Muscle of back (tissue), 11 donors: Measurements from ENCODE around the gene DDIT4. TPM values are rescaled to one million over a fixed set of nuclear protein-coding genes. Genes with fewer than 3 reads are reported as not detected.
"Not testable (repeated sequence)": the region's sequence is repeated elsewhere in the genome, so short reads cannot be mapped to it uniquely, and the experiment has no call there.

Source experiments
- DNase-seq, 3 donors: peaks; one replicate each; pipeline versions ENCODE4 v3.0.0 to v3.0.0-alpha.2; 2013
- polyA plus RNA-seq, 10 donors: library from polyadenylated mRNA; unstranded; fragments of 120-200 nt; gene quantifications; one replicate each; pipeline ENCODE4 v1.2.1, GENCODE V29; 2013; ENCODE audit not compliant: insufficient read length in 10 of 10

Gene DDIT4
- polyA plus RNA-seq, 10 donors = 34.0 to 77.5 (median 59.7) TPM

DNA sequence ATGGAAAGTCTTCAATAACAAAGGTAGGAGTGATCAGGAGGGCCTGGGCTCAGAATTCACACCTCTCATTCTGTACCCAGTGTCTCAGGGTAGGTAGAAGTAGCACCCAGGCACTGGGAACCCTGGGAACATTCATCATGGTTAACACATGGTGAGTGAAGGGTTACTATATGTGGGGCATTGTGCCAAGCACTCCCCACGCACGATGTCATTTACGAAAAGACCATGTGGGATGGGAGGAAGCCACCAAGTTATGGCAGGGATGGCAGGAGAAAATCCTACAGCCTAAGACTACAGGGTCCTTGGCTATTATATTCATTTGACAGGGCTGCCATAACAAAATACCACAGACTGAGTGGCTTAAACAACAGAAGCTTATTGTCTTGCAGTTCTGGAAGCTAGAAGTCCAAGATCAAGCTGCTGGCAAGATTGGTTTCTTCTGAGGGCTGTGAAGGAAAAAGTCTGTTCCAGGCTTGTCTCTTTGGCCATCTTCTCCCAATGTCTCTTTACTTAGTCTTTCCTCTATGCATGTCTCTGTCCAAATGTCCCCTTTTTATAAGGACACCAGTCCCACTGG is 27.7 kb upstream of the DDIT4 start:
- DNase-seq = peak in 1 of 3 donors; percentile 17

DNA sequence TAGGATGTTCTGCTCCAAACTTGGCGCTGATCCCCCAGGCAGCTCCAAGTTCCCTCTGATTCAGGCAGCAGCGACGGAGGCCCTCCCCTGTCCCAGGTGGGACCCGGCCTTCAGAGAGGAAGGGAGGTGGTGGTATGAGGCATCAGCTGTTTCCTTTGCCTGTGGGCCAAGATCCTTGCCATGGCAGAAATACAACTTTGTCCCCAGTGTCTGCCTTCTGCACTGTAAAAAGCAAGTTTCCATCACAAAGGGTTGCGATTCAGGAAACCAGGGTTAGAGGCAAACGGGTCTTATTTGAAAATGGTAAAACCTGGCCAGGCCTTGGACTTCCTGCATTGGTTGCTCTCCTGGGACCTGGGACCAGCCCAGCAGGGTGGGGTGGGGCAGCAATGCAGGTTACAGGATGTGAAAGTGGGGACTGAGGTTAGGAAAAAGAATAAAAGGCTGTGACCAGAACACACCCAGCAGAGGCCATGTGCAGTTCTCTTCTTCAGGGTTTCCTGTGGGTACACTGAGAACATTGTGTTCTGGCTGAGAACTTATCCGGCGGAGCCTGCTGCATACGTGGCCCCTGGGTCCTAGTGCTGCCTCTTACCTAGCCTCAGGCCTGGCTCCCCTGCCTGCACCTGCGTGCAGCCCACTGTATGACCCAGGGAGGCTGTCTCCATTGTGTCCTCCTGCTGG is 25.1 kb upstream of the DDIT4 start:
- peak; percentile 77 to 95 (median 89) for DNase-seq

DNA sequence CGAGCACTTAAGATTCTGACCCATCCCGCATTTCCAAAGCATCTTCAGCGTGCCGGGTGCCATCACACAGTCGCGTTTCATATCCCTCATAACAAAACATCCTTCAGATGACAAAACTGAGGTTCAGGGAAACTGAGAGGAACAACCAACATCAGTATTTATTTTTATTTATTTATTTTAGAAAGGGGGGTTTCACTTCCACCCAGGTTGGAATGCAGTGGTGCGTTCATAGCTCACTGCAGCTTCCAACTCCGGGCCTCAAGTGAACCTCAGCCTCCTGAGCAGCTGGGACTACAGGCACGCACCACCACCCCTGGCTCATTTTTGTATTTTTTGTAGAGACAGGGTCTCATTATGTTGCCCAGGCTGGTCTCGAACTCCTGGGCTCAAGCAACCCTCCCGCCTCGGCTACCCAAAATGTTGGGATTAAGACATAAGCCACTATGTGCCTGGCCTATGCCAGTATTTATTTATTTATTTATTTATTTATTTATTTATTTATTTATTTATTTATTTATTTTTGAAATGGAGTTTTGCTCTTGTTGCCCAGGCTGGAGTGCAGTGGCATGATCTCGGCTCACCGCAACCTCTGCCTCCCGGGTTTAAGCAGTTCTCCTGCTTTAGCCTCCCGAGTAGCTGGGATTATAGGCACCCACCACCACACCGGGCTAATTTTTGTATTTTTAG is 24.4 kb upstream of the DDIT4 start:
- DNase-seq = not testable (repeated sequence)

GRCh38 chr10:72250666-72251065 is 23.1 kb upstream of the DDIT4 start:
- peak; percentile 79 to 95 (median 89) for DNase-seq

GRCh38 chr10:72251635-72252034 is 22.1 kb upstream of the DDIT4 start:
- DNase-seq = no peak

- DNase-seq = peak; percentile 47 to 83 (median 55)
These were observed 20.8 kb upstream of the DDIT4 start for GRCh38 chr10:72252972-72253371.

DNA sequence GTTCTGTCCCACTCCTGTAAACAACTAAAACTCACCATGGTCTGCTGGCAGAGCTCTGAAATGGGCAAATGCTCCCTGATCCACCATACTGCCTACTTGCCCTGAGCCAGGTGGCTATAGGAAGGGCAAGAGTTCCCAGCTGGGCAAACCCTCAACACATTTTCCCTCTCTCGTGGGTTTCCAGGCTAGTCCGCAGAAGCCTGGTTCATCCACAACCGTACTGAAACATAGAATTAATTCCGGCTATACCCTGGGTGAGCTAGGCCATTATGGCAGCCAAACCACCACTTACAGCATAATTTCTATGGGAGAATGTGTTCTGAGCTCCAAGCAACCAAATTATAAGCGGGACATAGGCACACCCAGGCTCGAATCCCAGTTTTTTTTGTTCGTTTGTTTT is 20.1 kb upstream of the DDIT4 start:
- peak in 1 of 3 donors; percentile 18 for DNase-seq

DNA sequence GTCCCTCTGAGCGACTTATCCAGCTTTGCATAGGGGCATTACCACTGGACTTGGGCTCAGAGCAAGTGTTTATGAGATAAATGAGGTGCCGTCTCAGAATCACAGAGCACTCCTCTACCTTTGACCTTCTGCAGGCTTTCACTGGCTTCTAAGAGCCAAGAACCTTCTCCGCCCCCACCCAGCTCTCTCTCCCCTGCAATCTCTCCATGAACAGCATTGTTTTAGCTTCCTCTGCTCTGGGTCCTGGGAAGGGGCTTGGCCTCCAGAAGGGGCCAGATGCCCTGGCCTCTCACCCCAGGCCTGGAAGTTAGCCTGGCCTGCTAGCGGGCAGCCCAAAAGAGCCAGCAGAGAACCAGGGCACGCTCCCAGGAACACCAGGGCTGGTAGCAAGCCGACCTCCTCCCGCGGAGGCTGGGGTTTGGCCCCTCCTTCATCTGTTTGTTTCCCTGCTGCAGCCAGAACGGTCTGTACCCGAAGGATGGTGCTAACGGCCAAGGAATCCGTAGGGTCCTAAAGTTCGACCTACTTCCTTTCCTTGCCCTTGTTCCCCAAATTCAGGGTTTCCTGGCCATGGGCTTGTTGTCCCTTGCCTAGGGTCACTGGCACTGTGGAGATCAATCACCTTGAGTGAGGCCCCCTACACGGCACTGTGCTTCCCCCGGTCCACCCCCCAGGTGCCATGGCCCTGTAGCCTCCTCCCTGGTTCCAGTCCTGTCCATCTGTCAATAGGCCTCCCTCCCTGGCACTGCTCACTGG is 18.7 kb upstream of the DDIT4 start:
- DNase-seq = peak; percentile 81 to 95 (median 86)

DNA sequence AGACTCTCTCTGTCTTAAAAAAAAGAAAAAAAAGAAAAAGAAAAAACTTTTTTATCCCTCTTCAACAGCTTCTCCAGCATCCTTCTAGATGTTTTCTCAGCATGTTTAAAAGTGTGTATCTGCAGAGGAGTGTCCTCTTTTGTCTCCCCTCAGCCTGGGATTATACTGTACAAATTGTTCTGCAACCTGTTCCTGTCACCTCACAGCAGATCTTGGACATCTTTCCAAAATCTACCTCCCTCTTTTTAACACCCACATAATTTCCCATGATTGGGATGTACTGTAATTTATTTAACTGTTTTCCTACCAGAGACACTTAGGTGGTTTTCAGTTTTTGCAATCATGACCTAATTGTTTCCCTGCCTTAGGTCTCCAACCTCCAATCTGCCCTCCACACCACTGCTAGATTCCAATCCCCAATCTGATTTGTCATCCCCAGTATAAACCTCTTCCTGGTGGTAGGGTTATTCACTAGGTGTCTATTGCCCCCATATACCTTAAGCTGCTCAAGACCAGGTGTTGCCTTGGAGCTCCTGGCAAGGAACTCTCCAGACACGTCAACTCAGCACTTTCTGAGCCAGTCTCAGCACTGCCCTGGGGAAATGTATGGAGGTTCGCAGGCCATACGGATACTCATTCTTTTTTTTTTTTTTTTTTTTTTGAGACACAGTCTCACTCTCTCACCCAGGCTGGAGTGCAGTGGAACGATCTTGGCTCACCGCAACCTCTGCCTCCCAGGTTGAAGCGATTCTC is 17.6 kb upstream of the DDIT4 start:
- DNase-seq = peak in 1 of 3 donors; percentile 51

DNA sequence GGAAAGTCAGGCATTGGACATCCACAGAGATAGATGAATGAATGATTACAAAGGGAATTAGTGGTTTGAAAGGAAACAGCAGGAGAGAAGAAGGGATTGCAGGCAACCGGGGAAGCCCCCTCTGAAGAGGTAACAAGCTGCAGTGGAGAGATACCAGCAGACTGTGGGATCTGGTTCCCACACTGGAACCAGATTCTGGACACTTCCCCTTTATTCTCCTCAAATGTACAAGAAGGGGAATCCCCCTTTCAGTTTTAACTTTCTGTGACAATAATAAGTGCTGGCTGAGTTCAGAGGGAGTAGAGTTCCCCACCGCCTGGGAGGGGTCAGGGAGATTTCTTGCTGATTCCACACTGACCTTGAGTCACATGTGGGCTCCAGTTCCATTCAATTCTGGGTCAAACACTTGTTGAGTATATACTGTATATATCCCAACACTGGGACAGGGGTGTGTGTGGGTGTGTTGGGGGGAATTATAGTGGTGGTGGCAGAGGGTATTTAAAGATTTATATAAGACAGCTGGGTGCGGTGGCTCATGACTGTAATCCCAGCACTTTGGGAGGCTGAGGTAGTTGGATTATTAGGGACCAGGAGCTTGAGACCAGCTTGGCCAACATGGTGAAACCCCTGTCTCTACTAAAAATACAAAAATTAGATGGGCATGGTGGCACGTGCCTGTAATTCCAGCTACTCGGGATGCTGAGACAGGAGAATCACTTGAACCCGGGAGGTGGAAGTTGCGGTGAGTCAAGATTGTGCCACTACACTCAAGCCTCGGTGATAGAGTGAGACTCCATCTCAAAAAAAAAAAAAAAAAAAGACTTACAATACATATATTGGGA is 16.5 kb upstream of the DDIT4 start:
- DNase-seq = peak in 1 of 3 donors; percentile 58

DNA sequence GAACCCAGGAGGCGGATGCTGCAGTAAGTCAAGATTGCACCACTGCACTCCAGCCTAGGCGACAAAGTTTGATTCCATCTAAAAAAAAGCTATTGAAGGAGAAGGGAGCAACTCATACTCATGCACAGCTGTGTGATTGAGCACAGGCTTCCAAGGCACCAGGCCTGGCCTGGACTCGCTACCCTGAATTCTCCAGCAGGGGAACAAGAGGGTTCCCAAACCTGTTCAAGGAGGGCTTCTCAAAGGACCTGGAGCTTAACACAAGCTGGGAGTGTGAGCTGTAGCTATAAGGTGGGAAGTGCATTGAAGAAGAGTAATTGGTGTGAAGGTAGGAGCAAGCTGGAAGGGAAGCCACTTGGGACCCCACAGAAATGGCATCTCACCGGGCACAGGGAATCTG is 15.1 kb upstream of the DDIT4 start:
- DNase-seq = peak in 1 of 3 donors; percentile 16

DNA sequence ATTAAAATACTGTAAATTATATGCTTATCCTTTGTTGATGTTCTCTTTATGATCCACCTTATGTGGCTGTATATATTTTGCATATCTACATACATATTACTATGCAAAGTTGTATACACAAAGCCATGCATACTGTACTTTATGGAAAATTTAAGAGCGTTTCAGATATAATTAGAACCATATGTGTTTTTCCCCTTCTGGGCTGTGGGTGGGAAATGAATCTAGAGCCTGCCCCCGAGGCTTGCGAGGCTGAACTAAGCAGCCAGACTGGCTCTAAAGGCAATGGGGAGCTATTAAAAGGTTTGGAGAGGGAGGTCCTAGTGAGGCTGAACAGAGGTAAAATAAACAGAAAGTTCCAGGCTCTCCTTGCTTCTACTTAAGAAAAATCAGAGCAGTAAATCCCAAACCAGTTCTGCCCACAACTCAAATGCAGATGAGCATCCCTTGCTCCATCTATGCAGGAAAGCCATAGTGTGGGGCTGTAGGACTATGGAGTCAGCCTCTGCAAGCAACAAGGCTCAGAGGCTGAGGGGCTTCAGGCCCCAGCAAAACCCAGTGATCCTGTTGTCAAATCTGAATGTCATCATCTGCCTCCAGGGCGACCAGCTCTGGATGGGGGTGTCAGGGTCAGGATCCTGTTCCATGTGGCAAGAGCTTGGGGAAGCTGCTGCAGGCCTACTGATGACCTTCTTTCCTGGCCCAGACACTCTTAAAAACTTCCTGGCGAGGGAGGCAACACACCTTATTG is 14.1 kb upstream of the DDIT4 start:
- DNase-seq = peak; percentile 75 to 93 (median 85)

GRCh38 chr10:72260239-72260975 is 13.3 kb upstream of the DDIT4 start:
- DNase-seq = peak; percentile 91 to 96 (median 93)

GRCh38 chr10:72260976-72261783 is 12.5 kb upstream of the DDIT4 start:
- DNase-seq = no peak

- no peak for DNase-seq
These were observed 11.8 kb upstream of the DDIT4 start for GRCh38 chr10:72261784-72262404.

GRCh38 chr10:72263613-72264241 is 10.0 kb upstream of the DDIT4 start:
- no peak for DNase-seq

DNA sequence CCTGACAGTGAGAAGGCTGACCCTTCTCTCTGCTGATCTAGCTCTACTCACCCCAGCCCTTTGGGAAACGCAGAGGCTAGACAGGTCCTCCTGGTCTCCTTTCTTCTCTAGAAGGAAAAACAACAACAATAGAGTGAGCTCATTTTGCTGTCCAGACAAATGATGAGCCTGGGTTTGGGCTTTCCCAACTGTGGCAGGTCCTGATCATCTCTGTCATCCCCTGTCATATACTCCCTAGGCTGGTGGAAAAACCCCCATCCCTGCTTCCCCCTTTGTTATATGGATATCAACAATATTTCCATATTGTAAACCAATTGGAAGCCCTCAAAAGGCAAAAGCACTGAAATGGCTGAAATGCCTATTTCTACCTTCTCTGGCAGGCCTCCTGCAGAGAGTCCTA is 9.2 kb upstream of the DDIT4 start:
- no peak for DNase-seq
